ENCODE measurements around the gene DOK5.

The DOK5 gene

DNA sequence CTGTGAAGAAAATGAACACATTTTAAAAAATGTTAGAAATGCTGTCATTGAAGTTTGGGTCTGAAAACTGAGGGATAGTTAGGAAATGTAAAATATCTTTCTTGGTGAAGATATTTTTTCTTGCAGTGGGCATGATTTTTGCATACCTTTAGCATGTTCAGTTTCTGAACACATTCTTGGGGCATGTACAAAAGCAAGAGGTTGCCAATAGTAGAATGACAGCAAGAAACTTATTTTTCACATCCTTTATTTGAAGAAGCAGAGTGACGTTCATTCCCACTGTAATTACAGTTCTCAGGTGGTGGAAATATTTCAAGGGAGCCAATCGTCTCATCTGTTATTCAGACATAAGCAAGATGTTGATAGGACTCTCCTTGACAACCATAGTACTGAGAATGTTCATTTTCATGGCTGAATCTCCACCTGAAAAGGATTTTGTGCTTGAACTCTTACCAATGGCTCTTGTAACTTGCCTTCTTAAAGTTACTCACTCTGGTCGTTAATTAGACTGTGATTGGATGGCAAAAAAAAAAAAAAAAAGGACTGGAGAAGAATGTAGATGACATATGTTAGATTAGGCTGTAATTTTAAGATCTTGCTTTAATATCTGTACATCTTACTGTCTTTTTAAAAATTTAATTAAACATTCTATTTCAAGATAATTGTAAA is 74.4 kb downstream of the DOK5 start:
- H3K4me3 ChIP-seq (replicated peaks; ENCODE audit: low read depth, low read length): no peak overlapping the region
- DNase-seq (ENCODE audit: extremely low read depth, low read depth): no peak
- TF ChIP-seq, protein P1, sequence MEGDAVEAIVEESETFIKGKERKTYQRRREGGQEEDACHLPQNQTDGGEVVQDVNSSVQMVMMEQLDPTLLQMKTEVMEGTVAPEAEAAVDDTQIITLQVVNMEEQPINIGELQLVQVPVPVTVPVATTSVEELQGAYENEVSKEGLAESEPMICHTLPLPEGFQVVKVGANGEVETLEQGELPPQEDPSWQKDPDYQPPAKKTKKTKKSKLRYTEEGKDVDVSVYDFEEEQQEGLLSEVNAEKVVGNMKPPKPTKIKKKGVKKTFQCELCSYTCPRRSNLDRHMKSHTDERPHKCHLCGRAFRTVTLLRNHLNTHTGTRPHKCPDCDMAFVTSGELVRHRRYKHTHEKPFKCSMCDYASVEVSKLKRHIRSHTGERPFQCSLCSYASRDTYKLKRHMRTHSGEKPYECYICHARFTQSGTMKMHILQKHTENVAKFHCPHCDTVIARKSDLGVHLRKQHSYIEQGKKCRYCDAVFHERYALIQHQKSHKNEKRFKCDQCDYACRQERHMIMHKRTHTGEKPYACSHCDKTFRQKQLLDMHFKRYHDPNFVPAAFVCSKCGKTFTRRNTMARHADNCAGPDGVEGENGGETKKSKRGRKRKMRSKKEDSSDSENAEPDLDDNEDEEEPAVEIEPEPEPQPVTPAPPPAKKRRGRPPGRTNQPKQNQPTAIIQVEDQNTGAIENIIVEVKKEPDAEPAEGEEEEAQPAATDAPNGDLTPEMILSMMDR (IDR thresholded peaks at IDR 0.05; ENCODE audit: low read depth, low read length, missing control alignments): no peak

DNA sequence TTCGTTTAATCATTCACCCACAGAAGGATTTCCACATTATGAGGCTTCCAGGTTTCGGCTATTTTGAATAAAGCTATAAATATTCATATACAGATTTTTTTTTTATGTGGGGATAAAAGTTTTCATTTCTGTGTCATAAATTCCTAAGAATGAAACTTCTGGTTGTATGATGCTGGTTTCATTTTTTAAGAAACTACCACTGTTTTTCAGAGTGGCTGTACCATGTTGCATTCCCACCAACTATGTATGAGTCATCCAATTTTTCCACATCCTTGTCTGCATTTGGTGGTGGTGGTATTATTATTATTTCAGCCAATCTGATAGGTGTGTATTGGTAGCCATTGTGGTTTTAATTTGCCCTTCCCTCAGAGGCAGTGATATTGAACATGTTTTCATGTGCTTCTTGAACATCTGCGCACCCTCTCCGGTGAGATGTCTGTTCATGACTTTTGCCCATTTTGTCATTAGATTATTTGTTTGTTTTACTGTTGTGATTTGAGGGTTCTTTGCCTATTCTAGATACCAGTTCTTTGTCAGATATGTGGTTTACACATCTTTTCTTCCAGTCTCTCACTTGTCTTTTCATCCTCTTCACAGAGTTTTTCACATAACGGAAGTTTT is 75.5 kb downstream of the DOK5 start:
- no peak for DNase-seq (ENCODE audit: extremely low read depth, low read depth)
- no peak overlapping the region for H3K4me3 ChIP-seq (replicated peaks; ENCODE audit: low read depth, low read length)
- TF ChIP-seq, protein P1 (IDR thresholded peaks at IDR 0.05; ENCODE audit: low read depth, low read length, missing control alignments): no peak

DNA sequence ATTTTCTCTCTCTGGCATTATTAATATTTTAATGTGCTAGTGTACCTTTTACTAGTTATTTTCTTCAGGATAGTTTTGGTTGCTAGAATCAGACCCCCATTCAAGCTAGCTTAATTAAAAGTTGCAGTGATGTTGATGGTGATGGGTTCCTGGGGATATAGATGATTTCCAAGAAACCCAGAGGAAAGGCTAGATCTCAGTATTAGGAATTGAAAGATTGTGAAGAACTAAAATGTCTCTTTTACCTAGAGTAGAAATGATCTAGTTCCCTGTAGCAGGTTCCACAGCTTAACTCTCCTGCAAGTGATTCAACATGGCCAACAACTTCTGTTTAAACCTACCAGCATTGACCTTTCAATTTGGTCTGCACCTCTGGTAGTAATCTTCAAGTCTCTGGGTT is 78.6 kb downstream of the DOK5 start:
- DNase-seq (ENCODE audit: extremely low read depth, low read depth): no peak
- no peak overlapping the region for H3K4me3 ChIP-seq (replicated peaks; ENCODE audit: low read depth, low read length)
- TF ChIP-seq, protein P1 (IDR thresholded peaks at IDR 0.05; ENCODE audit: low read depth, low read length, missing control alignments): no peak

DNA sequence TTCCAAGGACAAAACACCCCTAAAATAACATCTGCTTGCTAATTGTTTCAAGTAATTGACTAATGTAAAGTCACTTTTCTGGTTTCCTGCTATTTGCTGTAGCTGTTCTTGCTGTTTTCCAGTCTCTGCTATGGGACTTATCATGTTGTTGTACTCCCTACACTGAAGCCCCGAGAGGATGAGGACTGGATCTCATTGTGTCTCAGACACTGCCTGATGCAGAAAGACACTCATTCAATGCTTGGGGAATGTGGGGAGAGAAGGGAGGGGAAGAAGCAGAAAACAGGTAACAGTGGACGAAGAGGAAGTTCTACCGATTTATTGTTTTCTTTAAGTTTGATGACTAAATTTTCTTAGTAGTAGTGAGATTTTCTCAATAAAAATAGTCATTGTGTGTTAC is 79.8 kb downstream of the DOK5 start:
- H3K4me3 ChIP-seq (replicated peaks; ENCODE audit: low read depth, low read length): no peak overlapping the region
- TF ChIP-seq, protein P1 (IDR thresholded peaks at IDR 0.05; ENCODE audit: low read depth, low read length, missing control alignments): no peak
- no peak for DNase-seq (ENCODE audit: extremely low read depth, low read depth)

DNA sequence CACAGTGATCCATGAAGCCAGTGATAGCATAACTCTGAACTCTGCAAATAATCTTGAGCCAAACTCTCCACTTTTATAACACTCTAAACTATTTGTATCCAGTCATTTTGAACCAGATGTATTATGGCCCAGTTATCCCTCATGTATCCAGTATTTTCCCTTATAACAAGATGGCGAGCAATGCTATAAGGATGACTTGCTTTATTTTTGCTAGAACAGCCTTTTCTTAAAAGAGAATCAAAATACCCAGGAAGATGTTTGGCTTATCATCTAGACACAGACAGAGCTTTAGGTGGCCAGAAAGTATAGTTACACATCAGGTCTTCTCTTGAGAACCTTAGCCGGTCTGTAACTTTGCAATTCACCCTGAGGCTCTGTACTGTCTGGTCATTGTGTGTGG is 81.0 kb downstream of the DOK5 start:
- TF ChIP-seq, protein P1 (IDR thresholded peaks at IDR 0.05; ENCODE audit: low read depth, low read length, missing control alignments): no peak
- no peak for DNase-seq (ENCODE audit: extremely low read depth, low read depth)
- no peak overlapping the region for H3K4me3 ChIP-seq (replicated peaks; ENCODE audit: low read depth, low read length)

DNA sequence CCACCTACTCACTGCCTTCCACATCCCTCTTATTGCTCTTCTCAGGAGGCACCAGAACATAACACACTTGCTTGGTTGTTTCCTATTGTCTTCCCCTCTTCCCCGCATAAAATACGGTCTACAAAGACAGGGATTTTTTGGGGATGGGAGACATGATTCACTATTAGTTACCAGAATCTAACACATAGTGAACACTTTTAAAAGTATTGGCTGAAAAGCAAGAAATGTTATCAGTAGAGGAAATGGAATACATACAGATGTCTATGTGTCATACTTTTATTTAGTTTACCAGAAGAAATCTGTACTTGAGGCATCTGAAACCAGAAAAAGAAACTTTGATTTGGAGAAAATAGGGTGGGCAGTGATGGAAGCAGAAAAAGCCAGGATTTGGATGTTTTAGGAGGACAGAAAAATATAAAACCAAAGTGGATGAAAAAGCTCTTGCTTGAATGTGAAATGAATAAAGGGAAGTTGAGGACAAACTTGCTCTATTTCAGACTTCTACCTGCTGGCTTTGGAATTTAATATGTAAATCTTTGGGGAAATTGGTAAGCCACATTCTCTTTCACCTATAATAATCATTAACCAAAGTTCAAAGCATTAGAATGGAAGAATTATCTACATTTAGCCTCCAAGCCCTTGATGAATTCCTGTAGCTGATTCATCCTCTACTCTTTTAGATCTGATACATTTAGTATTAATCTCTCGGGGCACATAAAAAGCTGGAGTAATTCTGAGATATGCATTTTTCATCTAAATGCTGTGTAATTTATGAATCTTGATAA is 82.6 kb downstream of the DOK5 start:
- no peak for DNase-seq (ENCODE audit: extremely low read depth, low read depth)
- no peak overlapping the region for H3K4me3 ChIP-seq (replicated peaks; ENCODE audit: low read depth, low read length)
- TF ChIP-seq, protein P1 (IDR thresholded peaks at IDR 0.05; ENCODE audit: low read depth, low read length, missing control alignments): no peak

Measured in HFF-Myc (cell line).